Activated CD8-positive, alpha-beta memory T cell treated with anti-CD3 and anti-CD28 coated beads for 36 hours (primary cell): ENCODE data around the gene C22orf39. TPM values are rescaled to one million over a fixed set of nuclear protein-coding genes. Genes with fewer than 3 reads are reported as not detected.

Experiments used
- CTCF ChIA-PET: fragments of 350-600 bp; sonication (Branson Sonifier 250); formaldehyde crosslinking; loops from one replicate; lab custom pipeline; 2021; ENCODE audit warnings: antibody characterized with exemption; lab: Charles Lee
- POLR2A ChIA-PET: fragments of 350-600 bp; sonication (Branson Sonifier 250); formaldehyde crosslinking; loops from one replicate; lab custom pipeline; 2021; ENCODE audit warnings: antibody characterized with exemption; lab: Charles Lee
- total RNA-seq, 2 experiments: library from RNA; stranded (reverse); gene quantifications; one replicate each; pipeline ENCODE4 v1.2.3, GENCODE V29; 2021

The C22orf39 gene
- 10 to 100 TPM; 23.7 to 24.7 TPM for total RNA-seq

GRCh38 chr22:19447330-19448075 lies at the start of gene C22orf39:
C22orf39 (minus strand) TSS chr22:19447711; CDS start chr22:19447688, 23 bp downstream.
- POLR2A ChIA-PET, result interaction anchor here (0.5 to 1.9 kb wide), 4 partner anchors 13 to 303 kb away, joined by 3 to 13 read pairs (median 4); partner anchors contain the start of genes ESS2, HIRA and MRPL40
- CTCF ChIA-PET, result interaction anchor here (0.6 to 2.2 kb wide), 4 partner anchors 14 to 271 kb away, joined by 3 to 9 read pairs (median 4); partner anchors contain the start of gene UFD1

GRCh38 chr22:19497245-19497644 lies 49.7 kb upstream of the C22orf39 start:
- CTCF ChIA-PET, result no interaction called here
- POLR2A ChIA-PET, result no interaction called here

- ChIA-PET CTCF (no interaction called here), POLR2A (no interaction called here)
Measured at GRCh38 chr22:19496324-19496630, 48.8 kb upstream of the C22orf39 start.

- ChIA-PET CTCF (no interaction called here), POLR2A (no interaction called here)
Measured at GRCh38 chr22:19495562-19496323, 48.2 kb upstream of the C22orf39 start.

- ChIA-PET CTCF (no interaction called here), POLR2A (no interaction called here)
Measured at GRCh38 chr22:19494676-19495173, 47.2 kb upstream of the C22orf39 start.

- POLR2A ChIA-PET, result no interaction called here
- CTCF ChIA-PET, result no interaction called here
Measured at GRCh38 chr22:19494001-19494560, 46.6 kb upstream of the C22orf39 start.

- ChIA-PET POLR2A (interaction anchor here (0.7 kb wide), 1 partner anchor 53 kb away, joined by 4 read pairs; no protein-coding TSS in a partner anchor), CTCF (interaction anchor here (1.0 kb wide), 1 partner anchor 137 kb away, joined by 3 read pairs; no protein-coding TSS in a partner anchor)
Measured at GRCh38 chr22:19492504-19493174, 45.1 kb upstream of the C22orf39 start.

GRCh38 chr22:19490628-19491230 lies 43.2 kb upstream of the C22orf39 start:
- ChIA-PET CTCF (interaction anchor here (1.7 kb wide), 1 partner anchor 17 kb away, joined by 3 read pairs; no protein-coding TSS in a partner anchor), POLR2A (no interaction called here)

GRCh38 chr22:19488884-19489843 lies 41.7 kb upstream of the C22orf39 start:
- POLR2A ChIA-PET, result no interaction called here

GRCh38 chr22:19488285-19488684 lies 40.8 kb upstream of the C22orf39 start:
- ChIA-PET CTCF (no interaction called here), POLR2A (interaction anchor here (0.7 kb wide), 1 partner anchor 118 kb away, joined by 7 read pairs; no protein-coding TSS in a partner anchor)

More at GRCh38 chr22:19488884-19489843, 41.7 kb upstream of the C22orf39 start:
- CTCF ChIA-PET, result interaction anchor here (1.7 kb wide), 1 partner anchor 15 kb away, joined by 3 read pairs; no protein-coding TSS in a partner anchor

- CTCF ChIA-PET, result interaction anchor here (0.5 kb wide), 1 partner anchor 562 kb away, joined by 4 read pairs; no protein-coding TSS in a partner anchor
- POLR2A ChIA-PET, result no interaction called here
Measured at GRCh38 chr22:19483481-19484244, 36.2 kb upstream of the C22orf39 start.

GRCh38 chr22:19482297-19482696 lies 34.8 kb upstream of the C22orf39 start:
- ChIA-PET CTCF (no interaction called here), POLR2A (no interaction called here)

- ChIA-PET CTCF (no interaction called here), POLR2A (no interaction called here)
Measured at GRCh38 chr22:19480789-19481188, 33.3 kb upstream of the C22orf39 start.

- ChIA-PET POLR2A (interaction anchor here (0.6 to 0.7 kb wide), 3 partner anchors 303 to 337 kb away, joined by 3 to 4 read pairs (median 3); partner anchors contain the start of gene ESS2), CTCF (interaction anchor here (1.2 kb wide), 1 partner anchor 149 kb away, joined by 4 read pairs; no protein-coding TSS in a partner anchor)
Measured at GRCh38 chr22:19480173-19480568, 32.7 kb upstream of the C22orf39 start.

GRCh38 chr22:19479355-19480172 lies 32.1 kb upstream of the C22orf39 start, which contains the start of gene CDC45:
CDC45 (plus strand) TSS chr22:19479920; CDS start chr22:19479969, 49 bp downstream.
- ChIA-PET POLR2A (interaction anchor here (0.6 to 0.7 kb wide), 4 partner anchors 53 to 336 kb away, joined by 3 to 4 read pairs (median 3); partner anchors contain the start of gene ESS2), CTCF (interaction anchor here (1.2 to 1.7 kb wide), 2 partner anchors 32 to 150 kb away, joined by 4 read pairs; partner anchors contain the start of gene C22orf39)
